HG02798 (cell line): Measurements from ENCODE around the gene COQ6.
A peak's percentile ranks its signal among the peaks of the same experiment; 100 is the strongest.
"Not testable (repeated sequence)": the region's sequence is repeated elsewhere in the genome, so short reads cannot be mapped to it uniquely, and the experiment has no call there.

Experiments used
- ATAC-seq: cut with Tn5 transposase; IDR thresholded peaks from one replicate; pipeline ENCODE4 v1.9.1; 2021; ENCODE audit warnings: mild to moderate bottlenecking; ENCODE audit not compliant: unreplicated experiment, poor library complexity

COQ6 gene

DNA sequence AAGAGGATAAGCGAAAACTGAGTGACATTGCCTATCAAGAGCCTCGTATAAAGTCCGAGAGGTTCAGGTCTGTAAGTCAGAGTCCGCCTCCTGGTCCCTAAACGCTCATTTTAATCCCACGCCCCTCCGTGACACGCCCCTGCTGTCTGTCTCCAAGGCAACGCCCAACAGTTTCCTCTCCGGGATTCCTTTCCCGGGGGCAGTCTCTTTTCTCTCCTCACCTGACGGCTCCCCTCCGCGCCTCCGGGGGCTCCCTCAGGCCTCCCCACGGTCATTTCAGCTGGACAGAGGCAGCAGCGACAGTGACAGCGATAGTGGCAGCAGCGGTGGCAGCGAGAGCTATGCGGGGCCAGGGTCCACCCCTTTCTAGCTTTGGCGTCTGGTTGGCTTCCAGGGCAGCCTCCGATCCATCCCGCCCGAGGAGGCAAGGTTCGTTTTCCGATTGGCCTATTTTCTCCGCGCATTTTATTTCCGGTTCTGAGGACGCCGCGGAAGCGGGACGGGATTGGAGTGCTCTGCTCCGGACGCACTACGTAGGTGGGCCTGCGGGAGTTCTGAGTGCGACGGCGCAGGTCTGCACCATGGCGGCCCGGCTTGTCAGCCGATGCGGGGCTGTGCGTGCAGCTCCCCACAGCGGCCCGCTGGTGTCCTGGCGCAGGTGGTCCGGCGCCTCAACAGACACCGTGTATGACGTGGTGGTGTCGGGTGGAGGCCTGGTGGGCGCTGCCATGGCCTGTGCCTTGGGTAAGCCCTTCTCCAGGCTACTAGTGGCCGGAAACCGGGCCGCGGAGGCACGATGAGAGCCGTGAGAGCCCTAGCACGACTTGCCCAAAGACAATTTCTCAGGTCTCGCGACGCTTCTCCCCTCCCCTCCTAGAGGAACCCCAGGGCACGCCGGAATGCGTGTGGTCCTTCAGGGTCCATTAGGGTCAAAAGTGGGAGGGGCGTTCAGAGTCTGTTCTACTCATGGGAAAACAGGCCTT, at the start of gene COQ6, which contains the start of gene FAM161B:
Gene COQ6 (plus strand): TSS at position 551 of the 983 bp plus-strand sequence. CDS start 31 bp downstream, at position 582.
Gene FAM161B (minus strand): TSS at position 343 of the 983 bp plus-strand sequence. CDS start 68 bp downstream, at position 275.
- ATAC-seq, result peak; percentile 93

DNA sequence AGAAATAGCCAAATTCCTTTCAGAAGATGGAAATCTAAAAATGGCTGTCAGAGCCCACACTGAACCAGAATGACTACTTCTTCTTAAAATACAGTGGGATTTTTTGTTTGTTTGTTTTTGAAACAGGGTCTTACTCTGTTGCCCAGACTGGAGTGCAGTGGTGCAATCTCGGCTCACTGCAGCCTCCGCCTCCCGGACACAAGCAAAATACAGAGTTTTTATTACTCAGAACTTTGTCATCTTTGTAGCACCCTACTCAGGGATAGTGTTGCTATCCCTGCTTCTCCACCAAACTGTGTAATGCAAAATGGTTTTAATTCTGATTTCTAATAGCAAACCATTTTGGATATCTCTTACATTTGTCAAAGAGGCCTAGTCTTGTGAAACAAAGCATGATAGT, 47.1 kb upstream of the COQ6 start:
- ATAC-seq, result no peak

DNA sequence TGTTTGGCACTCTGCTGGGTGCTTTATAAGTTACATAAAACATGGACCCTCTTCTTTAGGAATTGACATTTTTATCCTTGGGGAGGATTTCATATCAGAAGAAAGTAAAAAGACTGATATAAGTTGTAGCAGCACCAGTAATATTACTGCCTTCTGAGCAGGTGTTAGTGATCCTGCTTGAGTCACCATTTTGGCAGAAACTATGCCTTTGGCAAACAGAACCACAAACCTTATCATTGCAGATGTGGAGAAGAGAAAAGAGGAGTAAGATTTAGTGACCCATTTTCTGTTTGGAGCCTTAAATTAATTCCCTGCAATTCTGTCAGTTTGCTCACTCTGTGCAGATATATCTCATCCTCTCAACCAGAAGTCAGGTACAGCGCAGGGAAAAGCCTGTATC, 40.4 kb upstream of the COQ6 start:
- ATAC-seq, result no peak

DNA sequence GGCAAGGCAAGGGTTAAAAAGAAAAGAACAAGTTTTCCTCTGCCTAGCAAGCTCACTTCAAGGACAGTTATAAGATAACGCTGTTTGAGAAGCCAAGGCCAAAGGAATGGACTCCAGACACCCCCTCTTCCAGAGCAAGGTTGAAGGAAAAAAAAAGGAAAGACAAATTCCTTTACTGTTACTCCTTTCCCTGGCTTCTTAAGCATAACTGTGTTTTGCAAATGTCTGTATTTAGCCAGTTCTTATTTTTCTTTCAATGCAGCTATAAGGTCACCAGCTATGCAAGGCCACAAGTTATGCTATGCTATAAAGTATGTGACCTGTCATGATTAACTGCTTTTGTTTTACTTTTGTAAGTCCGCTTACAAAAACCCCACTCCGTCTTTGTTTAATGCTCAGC, 36.8 kb upstream of the COQ6 start:
- no peak for ATAC-seq

DNA sequence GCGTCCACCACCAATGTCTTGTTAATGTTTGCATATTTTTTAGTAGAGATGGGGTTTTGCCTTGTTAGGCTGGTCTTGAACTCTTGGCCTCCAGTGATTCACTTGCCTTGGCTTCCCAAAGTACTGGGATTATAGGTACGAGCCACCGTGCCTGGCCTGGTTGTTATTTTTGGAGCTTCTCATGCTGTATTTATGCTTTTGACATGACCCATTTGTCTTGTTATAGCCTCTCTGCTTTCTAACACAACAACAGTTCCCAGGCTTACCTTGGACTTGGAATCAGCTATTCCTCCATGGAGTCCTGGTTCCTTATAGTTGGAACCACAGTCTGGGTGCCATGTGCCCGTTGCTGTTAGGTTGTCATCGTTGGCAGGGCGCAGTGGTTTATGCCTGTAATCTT, 33.8 kb upstream of the COQ6 start:
- ATAC-seq, result no peak

DNA sequence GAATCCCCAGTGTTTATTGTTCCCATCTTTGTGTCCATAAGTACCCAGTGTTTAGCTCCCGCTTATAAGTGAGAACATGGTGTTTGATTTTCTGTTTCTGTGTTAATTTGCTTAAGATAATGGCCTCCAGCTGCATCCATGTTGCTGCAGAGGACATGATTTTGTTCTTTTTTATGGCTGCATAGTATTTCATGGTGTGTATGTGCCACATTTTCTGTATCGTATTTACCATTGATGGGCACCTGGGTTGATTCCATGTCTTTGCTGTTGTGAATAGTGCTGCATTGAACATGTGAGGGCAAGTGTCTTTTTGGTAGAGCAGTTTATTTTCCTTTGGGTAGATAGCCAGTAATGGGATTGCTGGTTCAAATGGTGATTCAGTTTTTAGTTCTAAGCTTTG, 30.6 kb upstream of the COQ6 start:
- not testable (repeated sequence) for ATAC-seq

DNA sequence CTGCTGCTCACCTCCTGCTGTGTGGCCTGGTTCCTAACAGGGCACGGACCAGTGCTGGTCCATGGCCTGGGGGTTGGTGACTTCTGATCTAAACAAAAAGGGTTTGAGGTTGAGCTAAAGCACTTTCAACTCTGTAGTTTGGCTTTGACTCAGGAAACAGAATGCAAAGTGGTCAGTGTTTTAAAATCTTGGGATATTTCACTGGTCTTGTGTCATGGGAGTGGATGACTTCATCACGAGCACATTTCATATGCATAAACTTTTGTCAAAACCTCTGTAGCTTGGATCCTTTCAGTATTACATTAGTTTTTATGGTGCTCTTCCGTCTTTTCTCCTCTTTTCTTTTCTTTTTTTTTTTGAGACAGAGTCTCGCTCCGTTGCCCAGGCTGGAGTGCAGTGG, 25.8 kb upstream of the COQ6 start:
- ATAC-seq, result no peak

DNA sequence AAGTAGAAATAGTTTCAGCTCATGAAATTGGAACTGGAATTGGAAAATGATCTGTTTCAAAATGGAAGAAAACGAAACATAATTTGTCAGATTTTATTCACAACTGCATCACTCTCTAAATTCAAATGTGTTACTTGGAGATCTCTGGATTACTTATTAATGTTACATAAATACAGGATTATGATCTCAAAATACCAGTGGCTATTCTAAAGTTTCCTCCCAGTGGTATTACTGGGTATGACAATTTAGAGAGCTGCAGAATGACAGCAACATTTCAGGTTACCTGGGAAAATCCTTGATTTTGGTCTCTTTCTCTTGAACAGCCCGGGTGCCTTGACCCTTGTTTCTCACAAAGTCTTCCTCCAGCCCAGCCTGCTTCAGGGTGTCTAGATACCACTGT, 14.4 kb upstream of the COQ6 start:
- ATAC-seq, result no peak

DNA sequence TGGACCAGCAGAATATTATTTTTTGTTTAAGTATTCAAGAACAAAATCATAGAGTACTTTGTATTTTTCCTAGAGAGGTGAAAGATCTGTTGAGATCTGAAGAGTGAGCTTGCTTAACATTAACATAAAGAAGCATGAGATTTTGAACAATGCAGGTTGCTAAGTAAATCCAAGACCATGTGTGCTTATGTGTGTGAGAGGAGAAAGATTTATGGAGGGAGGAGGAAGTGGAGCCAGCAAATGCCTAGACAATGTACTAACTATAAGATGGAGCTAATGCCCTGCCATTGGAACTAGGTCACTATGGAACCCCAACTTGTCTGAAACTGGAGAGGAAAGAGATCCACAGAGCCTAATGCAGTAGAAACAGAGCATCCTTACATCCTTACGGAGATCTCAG, 13.6 kb upstream of the COQ6 start:
- no peak for ATAC-seq

DNA sequence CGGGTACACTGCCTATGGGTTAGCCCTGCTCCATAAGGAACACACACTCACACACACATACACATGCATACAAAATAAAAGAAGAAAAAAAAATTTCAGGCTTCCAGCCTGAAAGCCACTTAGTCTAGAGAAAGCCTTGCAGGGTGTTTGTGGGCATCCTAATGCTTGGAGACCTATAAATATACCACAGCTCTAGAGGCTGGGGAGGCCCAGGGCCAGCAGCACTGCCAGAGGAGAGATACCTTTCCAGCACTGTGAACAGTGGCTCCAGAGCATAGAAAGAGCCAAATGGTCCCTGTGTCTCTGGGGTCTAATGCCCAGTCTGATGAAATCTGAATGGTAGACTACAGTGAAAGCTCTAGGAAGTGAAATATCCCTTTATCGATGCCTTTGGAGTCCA, 13.1 kb upstream of the COQ6 start:
- no peak for ATAC-seq

DNA sequence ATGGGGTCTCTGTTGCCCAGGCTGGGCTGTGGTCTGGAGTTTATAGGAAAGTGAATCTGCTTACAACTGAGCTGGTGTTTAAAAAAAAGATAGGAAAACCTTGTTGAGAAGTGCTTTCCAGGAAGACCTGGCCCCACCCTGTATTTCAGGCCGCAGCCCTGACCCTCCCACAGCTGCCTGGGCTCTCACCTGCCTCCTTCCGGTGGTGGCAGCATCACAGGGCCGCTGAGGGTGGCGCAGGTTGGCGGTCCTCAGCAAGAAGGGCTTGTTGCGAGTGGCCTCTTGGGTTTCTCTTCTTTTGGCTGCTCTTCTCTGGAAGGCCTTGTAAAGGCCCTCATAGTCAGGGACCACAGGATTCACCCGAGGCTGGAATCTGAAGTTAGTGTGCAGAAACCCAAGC, 7.9 kb upstream of the COQ6 start:
- no peak for ATAC-seq

DNA sequence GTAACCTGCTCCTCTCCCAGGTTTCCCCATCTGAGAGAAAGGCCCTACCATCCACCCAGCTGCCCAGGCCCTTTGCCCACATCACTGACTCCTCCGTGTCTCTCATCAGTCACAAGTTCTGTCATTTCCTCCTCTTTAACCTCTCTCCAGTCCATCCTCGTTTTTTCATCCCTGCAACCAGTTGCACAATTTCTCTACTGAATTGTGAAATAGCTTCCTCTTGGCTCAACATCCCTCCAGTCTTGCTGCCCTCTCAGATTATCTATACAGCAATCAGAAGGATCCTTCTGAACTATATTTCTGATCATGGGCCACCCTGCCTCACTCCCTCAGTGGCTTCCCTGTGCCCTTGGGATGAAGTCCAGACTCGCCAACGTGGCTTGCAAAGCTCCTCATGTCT, 7.0 kb upstream of the COQ6 start:
- ATAC-seq, result no peak

DNA sequence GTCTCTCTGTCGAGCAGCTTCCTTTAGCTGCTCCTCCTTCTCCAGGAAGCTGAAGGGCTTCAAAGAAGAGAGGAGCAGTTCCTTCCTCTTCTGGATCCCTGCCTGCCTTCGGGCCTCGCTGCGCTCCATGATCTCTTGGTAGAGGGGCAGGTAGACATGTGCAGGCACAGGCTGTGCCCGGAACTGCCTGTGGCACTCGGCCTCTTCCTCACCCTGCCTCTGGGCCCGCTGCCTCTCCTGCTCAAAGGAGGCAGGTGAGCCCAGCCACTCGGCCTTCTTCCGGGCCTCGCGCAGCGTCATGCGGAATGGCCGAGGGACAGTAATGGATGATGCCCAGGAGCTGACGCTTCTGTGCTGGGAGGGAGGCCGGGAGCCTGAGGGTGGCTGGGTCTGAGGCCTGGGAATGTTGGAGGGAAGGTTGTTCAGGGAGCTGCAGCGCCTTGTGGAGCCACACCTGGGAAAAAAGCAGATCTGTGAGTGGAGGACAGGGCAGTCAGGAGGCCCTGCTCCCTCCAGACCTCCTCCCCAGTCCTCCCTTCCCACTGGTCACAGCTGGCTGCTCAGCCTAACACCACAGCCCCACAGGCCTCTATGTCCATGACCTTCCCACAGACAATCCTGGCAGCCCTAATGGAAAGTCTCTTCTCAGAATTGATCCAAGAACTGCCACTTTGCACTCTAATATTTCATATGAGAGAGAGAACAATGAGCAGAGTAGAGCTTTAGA, 5.5 kb upstream of the COQ6 start:
- ATAC-seq, result no peak

DNA sequence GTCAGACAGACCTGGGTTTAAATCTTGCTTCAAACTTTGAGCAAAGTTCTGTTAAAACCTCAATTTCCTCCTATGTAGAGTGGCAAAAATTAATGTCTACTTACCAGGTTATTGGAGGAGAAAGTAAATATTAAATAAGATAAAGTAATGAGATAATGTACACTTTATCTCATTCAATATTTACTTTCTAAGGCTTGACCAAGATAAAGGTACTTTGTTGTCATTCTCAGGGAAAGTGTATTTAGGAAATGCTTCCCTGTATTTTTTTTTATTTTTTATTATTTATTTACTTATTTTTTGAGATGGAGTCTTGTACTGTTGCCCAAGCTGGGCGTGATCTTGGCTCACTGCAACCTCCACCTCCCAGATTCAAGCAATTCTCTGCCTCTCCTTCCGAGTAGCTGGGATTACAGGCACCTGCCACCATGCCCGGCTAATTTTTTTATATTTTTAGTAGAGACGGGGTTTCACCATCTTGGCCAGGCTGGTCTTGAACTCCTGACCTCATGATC, 4.9 kb upstream of the COQ6 start:
- ATAC-seq, result no peak

DNA sequence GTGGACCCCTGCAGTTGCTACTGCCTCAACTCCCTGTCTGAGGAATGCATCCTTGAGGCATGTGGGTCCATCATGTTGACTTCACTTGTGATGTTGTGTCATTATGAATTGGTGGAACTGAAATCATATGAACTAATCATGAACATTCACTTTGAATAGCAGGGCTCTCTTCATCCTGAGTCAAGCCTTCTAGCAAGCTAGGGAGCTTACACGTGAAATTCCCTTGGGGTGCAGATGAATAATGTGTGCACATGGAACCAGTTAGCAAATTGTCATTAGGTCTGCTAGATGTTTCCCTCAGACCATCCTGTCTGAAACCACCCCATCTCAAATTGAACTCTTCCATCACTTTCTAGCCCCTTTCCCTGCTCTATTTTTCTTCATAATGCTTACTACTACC, 3.6 kb downstream of the COQ6 start:
- ATAC-seq, result no peak

DNA sequence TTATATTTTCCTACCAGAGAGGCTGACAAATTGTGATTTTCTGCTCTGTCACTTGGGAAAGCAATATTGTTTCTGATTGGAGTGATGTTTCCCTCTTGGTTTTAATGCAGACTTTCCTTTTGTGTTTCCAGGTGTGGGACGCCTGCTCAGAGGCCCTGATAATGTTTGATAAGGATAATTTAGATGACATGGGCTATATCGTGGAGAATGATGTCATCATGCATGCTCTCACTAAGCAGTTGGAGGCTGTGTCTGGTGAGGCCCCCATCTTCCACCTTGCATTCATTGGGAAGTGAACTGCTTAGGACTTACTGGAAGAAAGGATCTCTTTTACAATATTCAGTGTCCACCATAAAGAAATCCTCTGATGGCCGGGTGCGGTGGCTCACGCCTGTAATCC, 5.6 kb downstream of the COQ6 start:
- no peak for ATAC-seq

DNA sequence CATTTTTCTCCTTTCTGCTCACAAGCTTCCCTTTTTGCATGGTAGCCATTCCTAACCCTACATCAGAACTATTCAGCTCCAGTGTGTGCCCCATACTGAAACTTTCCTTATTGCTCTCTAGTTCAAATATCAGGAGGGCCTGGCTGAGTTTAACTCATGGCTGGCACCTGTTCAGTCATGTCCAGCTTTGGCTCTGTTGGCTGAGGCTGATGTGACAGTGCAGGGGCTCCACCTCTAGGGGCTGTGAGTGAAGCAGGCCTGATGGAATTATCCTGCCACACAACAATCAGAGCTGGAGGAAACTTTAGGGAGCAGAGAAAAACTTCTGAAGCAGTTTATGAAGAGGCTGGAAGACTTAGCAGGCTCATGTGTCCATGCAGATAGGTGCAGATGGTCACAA, 8.5 kb downstream of the COQ6 start:
- ATAC-seq, result no peak

DNA sequence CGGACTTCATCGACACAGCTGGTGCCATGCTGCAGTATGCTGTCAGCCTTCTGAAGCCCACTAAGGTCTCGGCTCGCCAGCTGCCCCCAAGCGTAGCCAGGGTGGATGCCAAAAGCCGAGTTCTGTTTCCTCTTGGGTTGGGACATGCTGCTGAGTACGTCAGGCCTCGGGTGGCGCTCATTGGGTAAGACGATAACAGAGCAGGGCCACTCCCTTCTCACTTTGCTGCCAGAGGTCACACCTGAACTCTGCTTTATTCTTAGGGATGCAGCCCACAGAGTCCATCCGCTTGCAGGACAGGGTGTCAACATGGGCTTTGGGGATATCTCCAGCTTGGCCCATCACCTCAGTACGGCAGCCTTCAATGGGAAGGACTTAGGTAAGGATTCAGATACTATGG, 11.1 kb downstream of the COQ6 start:
- no peak for ATAC-seq

DNA sequence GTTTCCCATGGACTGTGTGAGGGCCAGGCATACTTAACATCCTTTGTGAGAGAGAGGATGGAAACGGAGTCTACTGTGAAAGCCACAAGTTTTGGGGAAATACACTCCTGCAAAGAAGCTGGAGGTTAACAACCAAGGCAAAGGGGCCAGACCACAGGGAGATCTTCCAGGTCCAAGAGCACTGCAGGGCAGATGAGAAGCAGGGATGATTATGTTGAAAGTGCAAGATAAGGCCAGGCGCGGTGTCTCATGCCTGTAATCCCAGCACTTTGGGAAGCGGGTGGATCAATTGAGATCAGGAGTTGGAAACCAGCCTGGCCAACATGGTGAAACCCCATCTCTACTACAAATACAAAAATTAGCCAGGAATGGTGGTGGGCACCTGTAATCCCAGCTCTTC, 15.1 kb downstream of the COQ6 start:
- ATAC-seq, result no peak

DNA sequence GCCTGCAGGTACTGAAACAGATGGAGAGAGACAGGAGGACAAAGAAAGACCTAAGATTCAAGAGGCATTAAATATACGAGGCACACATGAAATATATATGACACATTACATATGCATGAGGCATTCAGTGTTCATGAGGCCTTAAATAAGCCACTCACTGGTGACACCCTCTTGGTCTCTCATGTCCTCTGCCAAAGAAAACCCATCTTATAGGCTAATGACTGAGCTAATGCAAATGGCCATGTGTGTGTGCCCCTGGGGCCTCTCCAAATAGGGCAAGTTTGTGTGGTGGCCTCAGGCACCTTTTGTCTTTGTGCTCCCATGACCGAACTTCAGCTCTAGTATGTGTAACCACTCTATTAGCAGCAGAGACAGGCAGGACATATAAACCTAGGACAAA, 18.8 kb downstream of the COQ6 start:
- no peak for ATAC-seq

DNA sequence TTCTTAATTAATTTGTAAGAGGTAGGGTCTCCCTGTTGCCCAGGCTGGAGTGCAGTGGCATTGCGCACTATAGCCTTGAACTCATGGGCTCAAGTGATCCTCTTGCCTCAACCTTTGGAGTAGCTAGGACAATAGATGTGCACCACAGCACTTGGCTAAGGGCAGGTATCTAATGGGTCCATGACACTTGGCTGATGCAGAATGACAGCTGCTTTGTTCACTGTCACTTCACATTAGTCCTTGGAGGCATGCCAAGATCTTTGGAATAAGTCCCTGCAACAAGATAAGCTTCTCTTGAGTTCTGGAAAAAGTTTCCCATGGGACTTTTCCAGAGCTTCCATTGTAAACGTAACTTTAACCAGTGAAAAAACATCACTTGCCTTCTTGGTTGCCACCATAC, 23.4 kb downstream of the COQ6 start:
- ATAC-seq, result no peak
